Measurements from ENCODE around the gene EFEMP1.

- TF ChIP-seq ZNF274 (IDR thresholded peaks at IDR 0.05; ENCODE audit: low read depth, low read length): no peak
- TF ChIP-seq SUZ12 (IDR thresholded peaks at IDR 0.05; ENCODE audit: extremely low read depth, insufficient read depth, insufficient read length): no peak
Observed at GRCh38 chr2:55857766-55858165, 65.8 kb downstream of the EFEMP1 start.
